PC-3 (cell line): ENCODE measurements around the gene PAQR4. TPM values are rescaled to one million over a fixed set of nuclear protein-coding genes. Genes with fewer than 3 reads are reported as not detected.

Experiments used
- ATAC-seq: fragments of 200-7000 bp; cut with Tn5 transposase; 2 replicates; pipeline ENCODE4 v1.9.1; 2020; ENCODE audit warnings: mild to moderate bottlenecking, moderate library complexity
- BruUV-seq: library from RNA; stranded (reverse); fragments of 400-500 nt; replicated peaks from 2 replicates; lab custom pipeline; 2021; lab: Mats Ljungman, UMichigan
- CTCF ChIA-PET: fragments of 300-600 bp; sonication (Branson Sonifier 250); formaldehyde crosslinking; loops from one replicate; lab custom pipeline; 2022; ENCODE audit warnings: antibody characterized with exemption; lab: Charles Lee
- POLR2A ChIA-PET: fragments of 300-600 bp; sonication (Branson Sonifier 250); formaldehyde crosslinking; loops from one replicate; lab custom pipeline; 2022; ENCODE audit warnings: antibody characterized with exemption; ENCODE audit not compliant: unreplicated experiment; lab: Charles Lee
- DNase-seq: peaks from one replicate; pipeline ENCODE4 v3.0.0-alpha.2; 2015
- H2AFZ ChIP-seq: fragments of 300-600 bp; sonication (generic); 2 replicates; pipeline ENCODE4 v1.6.0; 2016; ENCODE audit warnings: antibody characterized with exemption, low read length
- H3F3A ChIP-seq: fragments of 300-600 bp; sonication (generic); one replicate; pipeline ENCODE4 v1.6.0; 2017; ENCODE audit warnings: antibody characterized with exemption, low read length, control low read depth, mild to moderate bottlenecking; ENCODE audit not compliant: unreplicated experiment
- H3K27ac ChIP-seq: fragments of 300-600 bp; sonication (generic); 2 replicates; pipeline ENCODE4 v1.5.1; 2016; ENCODE audit warnings: mild to moderate bottlenecking, low read length
- H3K27me3 ChIP-seq: fragments of 300-600 bp; sonication (generic); 2 replicates; pipeline ENCODE4 v1.6.1; 2016; ENCODE audit warnings: low read length, mixed read lengths
- H3K36me3 ChIP-seq: fragments of 300-600 bp; sonication (generic); 2 replicates; pipeline ENCODE4 v1.6.1; 2016; ENCODE audit warnings: low read depth, mixed run types, low read length, mixed read lengths
- H3K4me1 ChIP-seq: fragments of 300-600 bp; sonication (generic); 2 replicates; pipeline ENCODE4 v1.5.1; 2016; ENCODE audit warnings: low read length; ENCODE audit not compliant: insufficient read depth
- H3K4me2 ChIP-seq: fragments of 300-600 bp; sonication (generic); 2 replicates; pipeline ENCODE4 v1.6.0; 2016; ENCODE audit warnings: low read length
- H3K4me3 ChIP-seq: fragments of 300-600 bp; sonication (generic); 2 replicates; pipeline ENCODE4 v1.5.1; 2016; ENCODE audit warnings: mild to moderate bottlenecking, low read length, mixed read lengths
- H3K79me2 ChIP-seq: fragments of 300-600 bp; sonication (generic); 2 replicates; pipeline ENCODE4 v1.6.1; 2017; ENCODE audit warnings: low read length, mixed read lengths
- H3K9ac ChIP-seq: fragments of 300-600 bp; sonication (generic); 2 replicates; pipeline ENCODE4 v1.6.0; 2016; ENCODE audit warnings: mild to moderate bottlenecking, low read length
- H3K9me2 ChIP-seq: fragments of 300-600 bp; sonication (generic); replicated peaks from 2 replicates; pipeline ENCODE4 v1.6.1; 2016; ENCODE audit warnings: mixed run types, low read length, mixed read lengths
- H3K9me3 ChIP-seq: fragments of 300-600 bp; sonication (generic); 2 replicates; pipeline ENCODE4 v1.6.1; 2016; ENCODE audit warnings: low read length, mixed read lengths
- H4K20me1 ChIP-seq: fragments of 300-600 bp; sonication (generic); 2 replicates; pipeline ENCODE4 v1.6.1; 2016; ENCODE audit warnings: low read length, mixed read lengths
- EZH2 ChIP-seq: fragments of 300-600 bp; sonication (generic); IDR thresholded peaks from one replicate; pipeline ENCODE4 v1.6.1; 2017; ENCODE audit warnings: antibody characterized with exemption, mild to moderate bottlenecking, low read length; ENCODE audit not compliant: unreplicated experiment
- EZH2phosphoT487 ChIP-seq: fragments of 300-600 bp; sonication (generic); IDR thresholded peaks from 2 replicates; pipeline ENCODE4 v1.6.1; 2018; ENCODE audit warnings: mild to moderate bottlenecking, antibody characterized with exemption, low read length, borderline replicate concordance
- intact Hi-C: fragments of 100-400 bp; cut with micrococcal nuclease; formaldehyde crosslinking; loops from 2 replicates; pipeline ENCODE4 v1.9.0; 2023
- total RNA-seq: library from RNA; depleted of rRNA; stranded (reverse); fragments of >200 nt; gene quantifications from 2 replicates; pipeline ENCODE4 v1.2.3, GENCODE V29; 2014
- TF ChIP-seq, protein P1 (sequence below): fragments of 300-600 bp; sonication (generic); conservative IDR thresholded peaks from 2 replicates; pipeline ENCODE4 v1.5.1; 2017; ENCODE audit warnings: antibody characterized with exemption, low read depth, mild to moderate bottlenecking, low read length

The PAQR4 gene
- total RNA-seq, 1 experiment from 2014 or later, result 37.9 TPM

DNA sequence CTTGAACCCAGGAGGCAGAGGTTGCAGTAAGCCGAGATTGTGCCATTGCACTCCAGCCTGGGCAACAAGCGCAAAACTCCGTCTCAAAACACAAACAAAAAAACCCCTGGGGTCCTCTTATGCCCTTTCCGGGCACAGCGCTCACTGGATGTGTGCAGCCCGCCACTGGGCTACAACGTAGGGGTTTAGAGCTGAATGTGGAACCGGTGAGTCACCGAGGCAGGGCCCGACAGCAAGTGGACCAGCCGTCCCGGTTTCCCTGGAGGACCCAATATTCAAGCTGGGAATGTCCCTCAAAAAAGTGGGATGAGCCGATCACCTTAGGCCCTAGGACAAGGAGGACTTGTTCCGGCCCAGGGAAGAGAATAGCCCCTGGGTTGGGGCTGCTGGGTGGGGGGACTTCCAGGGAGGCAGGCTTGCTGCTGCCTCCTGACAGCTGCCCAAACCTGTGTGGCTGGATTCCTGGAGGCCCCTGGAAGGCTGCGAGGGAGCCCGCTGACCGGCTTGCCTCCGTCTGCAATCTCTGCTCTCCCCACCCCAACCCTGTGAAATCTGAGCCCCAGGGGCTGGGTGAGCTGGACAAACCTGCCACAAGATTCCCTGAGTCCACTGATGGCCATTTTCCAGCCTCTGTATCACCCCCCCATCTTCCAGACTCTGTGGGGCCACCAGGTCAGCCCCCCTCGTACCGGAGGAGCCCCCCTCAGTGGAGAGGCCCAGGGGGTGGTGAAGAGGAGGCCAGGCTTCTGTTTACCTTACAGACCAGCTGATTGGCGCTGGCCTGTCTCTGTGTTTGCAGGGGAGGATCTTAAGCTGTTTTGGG, 40.6 kb downstream of the PAQR4 start:
- H3K27ac ChIP-seq, result peak overlapping the region; percentile 75
- BruUV-seq, result TSS peak; percentile 40

DNA sequence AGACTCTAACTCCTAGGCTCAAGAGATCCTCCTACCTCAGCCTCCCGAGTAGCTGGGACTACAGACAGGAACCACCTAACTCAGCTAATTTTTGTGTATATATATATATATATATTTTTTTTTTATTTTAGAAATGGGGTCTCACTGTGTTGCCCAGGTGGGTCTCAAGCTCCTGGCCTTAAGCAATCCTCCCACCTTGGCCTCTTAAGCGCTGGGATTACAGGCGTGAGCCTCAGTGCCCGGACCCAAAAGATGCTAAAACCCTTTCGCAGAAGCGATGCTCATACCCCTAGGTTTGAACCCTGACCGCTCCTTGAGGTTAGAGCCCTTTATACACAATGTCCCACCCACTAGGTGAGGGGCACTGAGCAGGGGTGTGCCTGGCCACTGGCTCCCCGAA, 41.4 kb downstream of the PAQR4 start:
- H2AFZ ChIP-seq, result no peak overlapping the region
- no peaks in the 10 kb centered on the region for H3K27me3 ChIP-seq
- no peaks in the 10 kb centered on the region for H3K9me2 ChIP-seq
- peak overlapping the region; percentile 75 for H3K27ac ChIP-seq
- CTCF ChIA-PET, result interaction anchor here (1.4 kb wide), 1 partner anchor 12 kb away, joined by 6 read pairs; no protein-coding TSS in a partner anchor
- no TSS peak for BruUV-seq
- ATAC-seq (no peak), DNase-seq (no peak)
- no peaks in the 10 kb centered on the region for H3K9me3 ChIP-seq
- POLR2A ChIA-PET, result interaction anchor here (0.6 to 2.4 kb wide), 3 partner anchors 10 to 153 kb away, joined by 3 to 18 read pairs (median 3); partner anchors contain the start of gene TNFRSF12A
- H3K79me2 ChIP-seq, result no peaks in the 10 kb centered on the region
- H3K4me1 ChIP-seq, result peaks cover 37% of the 10 kb centered on the region
- TF ChIP-seq, protein P1, sequence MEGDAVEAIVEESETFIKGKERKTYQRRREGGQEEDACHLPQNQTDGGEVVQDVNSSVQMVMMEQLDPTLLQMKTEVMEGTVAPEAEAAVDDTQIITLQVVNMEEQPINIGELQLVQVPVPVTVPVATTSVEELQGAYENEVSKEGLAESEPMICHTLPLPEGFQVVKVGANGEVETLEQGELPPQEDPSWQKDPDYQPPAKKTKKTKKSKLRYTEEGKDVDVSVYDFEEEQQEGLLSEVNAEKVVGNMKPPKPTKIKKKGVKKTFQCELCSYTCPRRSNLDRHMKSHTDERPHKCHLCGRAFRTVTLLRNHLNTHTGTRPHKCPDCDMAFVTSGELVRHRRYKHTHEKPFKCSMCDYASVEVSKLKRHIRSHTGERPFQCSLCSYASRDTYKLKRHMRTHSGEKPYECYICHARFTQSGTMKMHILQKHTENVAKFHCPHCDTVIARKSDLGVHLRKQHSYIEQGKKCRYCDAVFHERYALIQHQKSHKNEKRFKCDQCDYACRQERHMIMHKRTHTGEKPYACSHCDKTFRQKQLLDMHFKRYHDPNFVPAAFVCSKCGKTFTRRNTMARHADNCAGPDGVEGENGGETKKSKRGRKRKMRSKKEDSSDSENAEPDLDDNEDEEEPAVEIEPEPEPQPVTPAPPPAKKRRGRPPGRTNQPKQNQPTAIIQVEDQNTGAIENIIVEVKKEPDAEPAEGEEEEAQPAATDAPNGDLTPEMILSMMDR, result no peak
- TF ChIP-seq EZH2 (no peak), EZH2phosphoT487 (no peak)
- intact Hi-C loops, result no loop called here
- no peaks in the 10 kb centered on the region for H3K36me3 ChIP-seq
- no peaks in the 10 kb centered on the region for H4K20me1 ChIP-seq
- no peak overlapping the region for H3K9ac ChIP-seq
- H3K4me2 ChIP-seq, result peak overlapping the region; percentile 74
- no peak overlapping the region for H3K4me3 ChIP-seq
- no peaks in the 10 kb centered on the region for H3F3A ChIP-seq

More for the DNA sequence above, 40.6 kb downstream of the PAQR4 start:
- ATAC-seq (peak; percentile 77), DNase-seq (peak; percentile 88)
- peak overlapping the region; percentile 74 for H3K4me2 ChIP-seq
- ChIA-PET CTCF (interaction anchor here (1.4 kb wide), 1 partner anchor 13 kb away, joined by 6 read pairs; no protein-coding TSS in a partner anchor), POLR2A (interaction anchor here (0.6 to 2.4 kb wide), 4 partner anchors 11 to 153 kb away, joined by 3 to 18 read pairs (median 3); partner anchors contain the start of gene TNFRSF12A)
- H3K79me2 ChIP-seq, result 0 out of 2 replicates have a peak, but pooled peaks cover 3% of the 10 kb centered on the region
- no peaks in the 10 kb centered on the region for H3K9me2 ChIP-seq
- TF ChIP-seq EZH2 (no peak), EZH2phosphoT487 (no peak)
- TF ChIP-seq, protein P1, result no peak
- peak overlapping the region; percentile 65 for H2AFZ ChIP-seq
- H3K36me3 ChIP-seq, result no peaks in the 10 kb centered on the region
- no peaks in the 10 kb centered on the region for H3F3A ChIP-seq
- no peak overlapping the region for H3K9ac ChIP-seq
- no peaks in the 10 kb centered on the region for H3K9me3 ChIP-seq
- peak overlapping the region; percentile 53; the same call in 1 of the 2 replicates for H3K4me3 ChIP-seq
- H3K27me3 ChIP-seq, result no peaks in the 10 kb centered on the region
- peaks cover 37% of the 10 kb centered on the region for H3K4me1 ChIP-seq
- intact Hi-C loops, result no loop called here
- H4K20me1 ChIP-seq, result no peaks in the 10 kb centered on the region
